GM23338 (cell line): ENCODE measurements around the gene NXN. TPM values are rescaled to one million over a fixed set of nuclear protein-coding genes. Genes with fewer than 3 reads are reported as not detected.

Experiments
- ATAC-seq: fragments of 200-7000 bp; cut with Tn5 transposase; 3 replicates; pipeline ENCODE4 v1.9.1; 2020
- DNase-seq: peaks from one replicate; pipeline ENCODE4 v3.0.0-alpha.2; 2015; ENCODE audit warnings: low spot score
- H2AFZ ChIP-seq: fragments of 200-600 bp; sonication (generic); 2 replicates; pipeline ENCODE4 v1.8.0; 2016; ENCODE audit warnings: antibody characterized with exemption, mild to moderate bottlenecking, moderate library complexity
- H3F3A ChIP-seq: fragments of 200-600 bp; sonication (generic); replicated peaks from 2 replicates; pipeline ENCODE4 v1.8.0; 2017; ENCODE audit warnings: antibody characterized with exemption, mixed run types, low read depth
- H3K27ac ChIP-seq: fragments of 200-600 bp; sonication (generic); 2 replicates; pipeline ENCODE4 v1.6.1; 2016; ENCODE audit warnings: low read depth
- H3K27me3 ChIP-seq: fragments of 200-600 bp; sonication (generic); 2 replicates; pipeline ENCODE4 v1.8.0; 2016; ENCODE audit warnings: mild to moderate bottlenecking, mixed run types, moderate library complexity; ENCODE audit not compliant: insufficient read depth
- H3K36me3 ChIP-seq: fragments of 200-600 bp; sonication (generic); 2 replicates; pipeline ENCODE4 v1.8.0; 2016; ENCODE audit warnings: mild to moderate bottlenecking; ENCODE audit not compliant: insufficient read depth
- H3K4me1 ChIP-seq: fragments of 200-600 bp; sonication (generic); 2 replicates; pipeline ENCODE4 v1.8.0; 2016; ENCODE audit warnings: mild to moderate bottlenecking, moderate library complexity; ENCODE audit not compliant: insufficient read depth
- H3K4me2 ChIP-seq: fragments of 200-600 bp; sonication (generic); 2 replicates; pipeline ENCODE4 v1.7.1; 2017; ENCODE audit warnings: mixed run types
- H3K4me3 ChIP-seq: fragments of 200-600 bp; sonication (generic); 2 replicates; pipeline ENCODE4 v1.6.1; 2016; ENCODE audit warnings: mixed run types
- H3K79me2 ChIP-seq: fragments of 200-600 bp; sonication (generic); replicated peaks from 2 replicates; pipeline ENCODE4 v1.8.0; 2017; ENCODE audit warnings: mild to moderate bottlenecking; ENCODE audit not compliant: insufficient read depth
- H3K9me2 ChIP-seq: fragments of 200-600 bp; sonication (generic); 2 replicates; pipeline ENCODE4 v1.8.0; 2017; ENCODE audit not compliant: insufficient read depth
- H4K20me1 ChIP-seq: fragments of 200-600 bp; sonication (generic); replicated peaks from 2 replicates; pipeline ENCODE4 v1.8.0; 2017; ENCODE audit warnings: mild to moderate bottlenecking; ENCODE audit not compliant: insufficient read depth
- H3K27ac Mint-ChIP-seq: 2 replicates; pipeline ENCODE4 v1.8.0; 2020; ENCODE audit warnings: inconsistent platforms, mild to moderate bottlenecking, moderate library complexity, mixed read lengths
- H3K27me3 Mint-ChIP-seq: 3 replicates; pipeline ENCODE4 v1.8.0; 2022; ENCODE audit warnings: low read depth, mild to moderate bottlenecking, moderate library complexity, mixed read lengths, inconsistent platforms; ENCODE audit not compliant: insufficient read depth, poor library complexity
- H3K36me3 Mint-ChIP-seq: 3 replicates; pipeline ENCODE4 v1.8.0; 2021; ENCODE audit warnings: low read depth, mild to moderate bottlenecking, inconsistent platforms, moderate library complexity, mixed read lengths
- H3K4me1 Mint-ChIP-seq: 3 replicates; pipeline ENCODE4 v1.8.0; 2020; ENCODE audit warnings: mild to moderate bottlenecking, inconsistent platforms, mixed read lengths
- H3K4me3 Mint-ChIP-seq: 3 replicates; pipeline ENCODE4 v1.8.0; 2021; ENCODE audit warnings: moderate library complexity, mild to moderate bottlenecking, inconsistent platforms, mixed read lengths
- H3K9me3 Mint-ChIP-seq: 3 replicates; pipeline ENCODE4 v1.8.0; 2020; ENCODE audit warnings: moderate library complexity, mild to moderate bottlenecking, inconsistent platforms, mixed read lengths
- CREB1 ChIP-seq: fragments of 250-450 bp; sonication (Bioruptor Pico); IDR thresholded peaks from 2 replicates; pipeline ENCODE4 v1.5.0; 2020; ENCODE audit warnings: low read depth, mild to moderate bottlenecking, moderate library complexity
- EZH2 ChIP-seq: fragments of 200-600 bp; sonication (generic); IDR thresholded peaks from one replicate; pipeline ENCODE4 v1.8.0; 2017; ENCODE audit warnings: antibody characterized with exemption, mild to moderate bottlenecking, low read depth; ENCODE audit not compliant: unreplicated experiment
- EZH2phosphoT487 ChIP-seq: fragments of 200-600 bp; sonication (generic); IDR thresholded peaks from one replicate; pipeline ENCODE4 v1.8.1; 2018; ENCODE audit warnings: antibody characterized with exemption; ENCODE audit not compliant: unreplicated experiment
- JUNB ChIP-seq: IDR thresholded peaks from one replicate; pipeline ENCODE4 v1.6.1; 2016; ENCODE audit warnings: antibody characterized with exemption; ENCODE audit not compliant: unreplicated experiment
- NANOG ChIP-seq: IDR thresholded peaks from 2 replicates; pipeline ENCODE4 v1.6.1; 2016; ENCODE audit warnings: antibody characterized with exemption, borderline replicate concordance
- POLR2AphosphoS5 ChIP-seq: IDR thresholded peaks from 2 replicates; pipeline ENCODE4 v1.6.1; 2016; ENCODE audit warnings: antibody characterized with exemption, low read depth
- STAT1 ChIP-seq: IDR thresholded peaks from one replicate; pipeline ENCODE4 v1.6.1; 2016; ENCODE audit warnings: antibody characterized with exemption; ENCODE audit not compliant: unreplicated experiment
- ZNF114 ChIP-seq: fragments of 250-450 bp; sonication (Bioruptor Pico); IDR thresholded peaks from 2 replicates; pipeline ENCODE4 v1.5.0; 2020; ENCODE audit warnings: mild to moderate bottlenecking, moderate library complexity
- ZNF331 ChIP-seq: fragments of 250-450 bp; sonication (Bioruptor Pico); IDR thresholded peaks from 2 replicates; pipeline ENCODE4 v1.5.0; 2020; ENCODE audit warnings: low read depth, mild to moderate bottlenecking, moderate library complexity
- polyA plus RNA-seq: library from polyadenylated mRNA; unstranded; fragments of >200 nt; fragmentation: Nextera tagmentation; extraction: Ambion mirVana; gene quantifications from 2 replicates; pipeline ENCODE4 v1.2.1, GENCODE V29; 2016
- total RNA-seq: library from RNA; depleted of rRNA; stranded (reverse); fragments of >200 nt; shearing (Covaris generic); gene quantifications from 2 replicates; pipeline ENCODE4 v1.2.3, GENCODE V29; 2014
- TF ChIP-seq, protein P1 (sequence below), 2 experiments: fragments of 200-600 bp in 1 of 2; sonication (generic) in 1 of 2; conservative IDR thresholded peaks; 2 replicates each; pipeline versions ENCODE4 v1.5.1 to v1.6.1; 2016 to 2017; ENCODE audit warnings: antibody characterized with exemption in 2 of 2, low read depth in 2 of 2, mild to moderate bottlenecking in 2 of 2, moderate library complexity in 1 of 2
- TF ChIP-seq, protein P2 (sequence below): fragments of 250-450 bp; sonication (Bioruptor Pico); IDR thresholded peaks from 2 replicates; pipeline ENCODE4 v1.5.0; 2020; ENCODE audit warnings: mild to moderate bottlenecking, moderate library complexity
- TF ChIP-seq, protein P3 (sequence below): IDR thresholded peaks from one replicate; pipeline ENCODE4 v1.6.1; 2018; ENCODE audit warnings: antibody characterized with exemption; ENCODE audit not compliant: unreplicated experiment
- TF ChIP-seq, protein P4 (sequence below): IDR thresholded peaks from 2 replicates; pipeline ENCODE4 v1.6.1; 2016; ENCODE audit warnings: antibody characterized with exemption

The NXN gene
- total and polyA plus RNA-seq, 2 experiments from 2014 or later: 31.8 to 105 TPM

DNA sequence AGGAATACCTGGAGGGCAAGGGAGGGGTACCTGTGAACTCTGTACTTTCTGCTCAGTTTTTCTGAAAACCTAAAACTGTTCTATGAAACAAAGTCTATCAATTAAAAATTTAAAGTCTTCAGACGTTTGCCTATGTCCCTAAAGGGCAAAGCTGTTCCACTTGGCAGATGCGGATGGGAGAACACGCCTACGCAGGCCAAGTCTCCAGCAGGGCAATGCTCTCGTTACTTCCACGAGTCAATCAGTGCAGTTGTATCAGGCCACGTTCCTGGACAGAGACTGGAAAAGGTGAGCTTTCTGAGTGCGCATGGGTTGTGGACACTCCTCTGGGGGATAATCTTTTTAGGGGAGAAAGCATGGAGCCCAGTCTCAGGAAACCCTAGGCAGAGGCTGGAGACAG, 86.6 kb downstream of the NXN start:
- no peak for DNase-seq
- H3K4me1 Mint-ChIP-seq: peaks cover 25% of the 10 kb centered on the region

More for the DNA sequence above, 86.6 kb downstream of the NXN start:
- Mint-ChIP-seq H3K9me3 (no peaks in the 10 kb centered on the region), H3K36me3 (peaks cover 10% of the 10 kb centered on the region), H3K27ac (no peak overlapping the region), H3K4me3 (no peak overlapping the region), H3K27me3 (peaks cover 9% of the 10 kb centered on the region)
- H4K20me1 ChIP-seq: peaks cover 31% of the 10 kb centered on the region
- no peak for TF ChIP-seq POLR2AphosphoS5
- TF ChIP-seq NANOG: no peak
- TF ChIP-seq ZNF114: no peak
- no peak for TF ChIP-seq EZH2phosphoT487
- TF ChIP-seq, protein P1, sequence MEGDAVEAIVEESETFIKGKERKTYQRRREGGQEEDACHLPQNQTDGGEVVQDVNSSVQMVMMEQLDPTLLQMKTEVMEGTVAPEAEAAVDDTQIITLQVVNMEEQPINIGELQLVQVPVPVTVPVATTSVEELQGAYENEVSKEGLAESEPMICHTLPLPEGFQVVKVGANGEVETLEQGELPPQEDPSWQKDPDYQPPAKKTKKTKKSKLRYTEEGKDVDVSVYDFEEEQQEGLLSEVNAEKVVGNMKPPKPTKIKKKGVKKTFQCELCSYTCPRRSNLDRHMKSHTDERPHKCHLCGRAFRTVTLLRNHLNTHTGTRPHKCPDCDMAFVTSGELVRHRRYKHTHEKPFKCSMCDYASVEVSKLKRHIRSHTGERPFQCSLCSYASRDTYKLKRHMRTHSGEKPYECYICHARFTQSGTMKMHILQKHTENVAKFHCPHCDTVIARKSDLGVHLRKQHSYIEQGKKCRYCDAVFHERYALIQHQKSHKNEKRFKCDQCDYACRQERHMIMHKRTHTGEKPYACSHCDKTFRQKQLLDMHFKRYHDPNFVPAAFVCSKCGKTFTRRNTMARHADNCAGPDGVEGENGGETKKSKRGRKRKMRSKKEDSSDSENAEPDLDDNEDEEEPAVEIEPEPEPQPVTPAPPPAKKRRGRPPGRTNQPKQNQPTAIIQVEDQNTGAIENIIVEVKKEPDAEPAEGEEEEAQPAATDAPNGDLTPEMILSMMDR (conservative IDR thresholded peaks at IDR 0.05; ENCODE audit: low read depth in 2 of 2): no peak
- no peak for TF ChIP-seq STAT1
- no peak for TF ChIP-seq ZNF331 (CRISPR knock-in tag)
- TF ChIP-seq JUNB: no peak
- no peak for TF ChIP-seq CREB1 (CRISPR knock-in tag)
- TF ChIP-seq, protein P2, sequence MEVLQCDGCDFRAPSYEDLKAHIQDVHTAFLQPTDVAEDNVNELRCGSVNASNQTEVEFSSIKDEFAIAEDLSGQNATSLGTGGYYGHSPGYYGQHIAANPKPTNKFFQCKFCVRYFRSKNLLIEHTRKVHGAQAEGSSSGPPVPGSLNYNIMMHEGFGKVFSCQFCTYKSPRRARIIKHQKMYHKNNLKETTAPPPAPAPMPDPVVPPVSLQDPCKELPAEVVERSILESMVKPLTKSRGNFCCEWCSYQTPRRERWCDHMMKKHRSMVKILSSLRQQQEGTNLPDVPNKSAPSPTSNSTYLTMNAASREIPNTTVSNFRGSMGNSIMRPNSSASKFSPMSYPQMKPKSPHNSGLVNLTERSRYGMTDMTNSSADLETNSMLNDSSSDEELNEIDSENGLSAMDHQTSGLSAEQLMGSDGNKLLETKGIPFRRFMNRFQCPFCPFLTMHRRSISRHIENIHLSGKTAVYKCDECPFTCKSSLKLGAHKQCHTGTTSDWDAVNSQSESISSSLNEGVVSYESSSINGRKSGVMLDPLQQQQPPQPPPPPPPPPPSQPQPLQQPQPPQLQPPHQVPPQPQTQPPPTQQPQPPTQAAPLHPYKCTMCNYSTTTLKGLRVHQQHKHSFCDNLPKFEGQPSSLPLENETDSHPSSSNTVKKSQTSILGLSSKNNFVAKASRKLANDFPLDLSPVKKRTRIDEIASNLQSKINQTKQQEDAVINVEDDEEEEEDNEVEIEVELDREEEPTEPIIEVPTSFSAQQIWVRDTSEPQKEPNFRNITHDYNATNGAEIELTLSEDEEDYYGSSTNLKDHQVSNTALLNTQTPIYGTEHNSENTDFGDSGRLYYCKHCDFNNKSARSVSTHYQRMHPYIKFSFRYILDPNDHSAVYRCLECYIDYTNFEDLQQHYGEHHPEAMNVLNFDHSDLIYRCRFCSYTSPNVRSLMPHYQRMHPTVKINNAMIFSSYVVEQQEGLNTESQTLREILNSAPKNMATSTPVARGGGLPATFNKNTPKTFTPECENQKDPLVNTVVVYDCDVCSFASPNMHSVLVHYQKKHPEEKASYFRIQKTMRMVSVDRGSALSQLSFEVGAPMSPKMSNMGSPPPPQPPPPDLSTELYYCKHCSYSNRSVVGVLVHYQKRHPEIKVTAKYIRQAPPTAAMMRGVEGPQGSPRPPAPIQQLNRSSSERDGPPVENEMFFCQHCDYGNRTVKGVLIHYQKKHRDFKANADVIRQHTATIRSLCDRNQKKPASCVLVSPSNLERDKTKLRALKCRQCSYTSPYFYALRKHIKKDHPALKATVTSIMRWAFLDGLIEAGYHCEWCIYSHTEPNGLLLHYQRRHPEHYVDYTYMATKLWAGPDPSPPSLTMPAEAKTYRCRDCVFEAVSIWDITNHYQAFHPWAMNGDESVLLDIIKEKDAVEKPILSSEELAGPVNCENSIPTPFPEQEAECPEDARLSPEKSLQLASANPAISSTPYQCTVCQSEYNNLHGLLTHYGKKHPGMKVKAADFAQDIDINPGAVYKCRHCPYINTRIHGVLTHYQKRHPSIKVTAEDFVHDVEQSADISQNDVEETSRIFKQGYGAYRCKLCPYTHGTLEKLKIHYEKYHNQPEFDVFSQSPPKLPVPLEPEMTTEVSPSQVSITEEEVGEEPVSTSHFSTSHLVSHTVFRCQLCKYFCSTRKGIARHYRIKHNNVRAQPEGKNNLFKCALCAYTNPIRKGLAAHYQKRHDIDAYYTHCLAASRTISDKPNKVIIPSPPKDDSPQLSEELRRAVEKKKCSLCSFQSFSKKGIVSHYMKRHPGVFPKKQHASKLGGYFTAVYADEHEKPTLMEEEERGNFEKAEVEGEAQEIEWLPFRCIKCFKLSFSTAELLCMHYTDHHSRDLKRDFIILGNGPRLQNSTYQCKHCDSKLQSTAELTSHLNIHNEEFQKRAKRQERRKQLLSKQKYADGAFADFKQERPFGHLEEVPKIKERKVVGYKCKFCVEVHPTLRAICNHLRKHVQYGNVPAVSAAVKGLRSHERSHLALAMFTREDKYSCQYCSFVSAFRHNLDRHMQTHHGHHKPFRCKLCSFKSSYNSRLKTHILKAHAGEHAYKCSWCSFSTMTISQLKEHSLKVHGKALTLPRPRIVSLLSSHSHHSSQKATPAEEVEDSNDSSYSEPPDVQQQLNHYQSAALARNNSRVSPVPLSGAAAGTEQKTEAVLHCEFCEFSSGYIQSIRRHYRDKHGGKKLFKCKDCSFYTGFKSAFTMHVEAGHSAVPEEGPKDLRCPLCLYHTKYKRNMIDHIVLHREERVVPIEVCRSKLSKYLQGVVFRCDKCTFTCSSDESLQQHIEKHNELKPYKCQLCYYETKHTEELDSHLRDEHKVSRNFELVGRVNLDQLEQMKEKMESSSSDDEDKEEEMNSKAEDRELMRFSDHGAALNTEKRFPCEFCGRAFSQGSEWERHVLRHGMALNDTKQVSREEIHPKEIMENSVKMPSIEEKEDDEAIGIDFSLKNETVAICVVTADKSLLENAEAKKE (CRISPR knock-in tag): no peak
- TF ChIP-seq, protein P3, sequence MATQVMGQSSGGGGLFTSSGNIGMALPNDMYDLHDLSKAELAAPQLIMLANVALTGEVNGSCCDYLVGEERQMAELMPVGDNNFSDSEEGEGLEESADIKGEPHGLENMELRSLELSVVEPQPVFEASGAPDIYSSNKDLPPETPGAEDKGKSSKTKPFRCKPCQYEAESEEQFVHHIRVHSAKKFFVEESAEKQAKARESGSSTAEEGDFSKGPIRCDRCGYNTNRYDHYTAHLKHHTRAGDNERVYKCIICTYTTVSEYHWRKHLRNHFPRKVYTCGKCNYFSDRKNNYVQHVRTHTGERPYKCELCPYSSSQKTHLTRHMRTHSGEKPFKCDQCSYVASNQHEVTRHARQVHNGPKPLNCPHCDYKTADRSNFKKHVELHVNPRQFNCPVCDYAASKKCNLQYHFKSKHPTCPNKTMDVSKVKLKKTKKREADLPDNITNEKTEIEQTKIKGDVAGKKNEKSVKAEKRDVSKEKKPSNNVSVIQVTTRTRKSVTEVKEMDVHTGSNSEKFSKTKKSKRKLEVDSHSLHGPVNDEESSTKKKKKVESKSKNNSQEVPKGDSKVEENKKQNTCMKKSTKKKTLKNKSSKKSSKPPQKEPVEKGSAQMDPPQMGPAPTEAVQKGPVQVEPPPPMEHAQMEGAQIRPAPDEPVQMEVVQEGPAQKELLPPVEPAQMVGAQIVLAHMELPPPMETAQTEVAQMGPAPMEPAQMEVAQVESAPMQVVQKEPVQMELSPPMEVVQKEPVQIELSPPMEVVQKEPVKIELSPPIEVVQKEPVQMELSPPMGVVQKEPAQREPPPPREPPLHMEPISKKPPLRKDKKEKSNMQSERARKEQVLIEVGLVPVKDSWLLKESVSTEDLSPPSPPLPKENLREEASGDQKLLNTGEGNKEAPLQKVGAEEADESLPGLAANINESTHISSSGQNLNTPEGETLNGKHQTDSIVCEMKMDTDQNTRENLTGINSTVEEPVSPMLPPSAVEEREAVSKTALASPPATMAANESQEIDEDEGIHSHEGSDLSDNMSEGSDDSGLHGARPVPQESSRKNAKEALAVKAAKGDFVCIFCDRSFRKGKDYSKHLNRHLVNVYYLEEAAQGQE: no peak
- no peak for TF ChIP-seq EZH2
- TF ChIP-seq, protein P4, sequence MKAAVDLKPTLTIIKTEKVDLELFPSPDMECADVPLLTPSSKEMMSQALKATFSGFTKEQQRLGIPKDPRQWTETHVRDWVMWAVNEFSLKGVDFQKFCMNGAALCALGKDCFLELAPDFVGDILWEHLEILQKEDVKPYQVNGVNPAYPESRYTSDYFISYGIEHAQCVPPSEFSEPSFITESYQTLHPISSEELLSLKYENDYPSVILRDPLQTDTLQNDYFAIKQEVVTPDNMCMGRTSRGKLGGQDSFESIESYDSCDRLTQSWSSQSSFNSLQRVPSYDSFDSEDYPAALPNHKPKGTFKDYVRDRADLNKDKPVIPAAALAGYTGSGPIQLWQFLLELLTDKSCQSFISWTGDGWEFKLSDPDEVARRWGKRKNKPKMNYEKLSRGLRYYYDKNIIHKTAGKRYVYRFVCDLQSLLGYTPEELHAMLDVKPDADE: no peak
- H3K27ac ChIP-seq: no peak overlapping the region
- peaks cover 20% of the 10 kb centered on the region; the same call in 1 of the 2 replicates for H3K4me1 ChIP-seq
- H3K79me2 ChIP-seq: peaks cover 78% of the 10 kb centered on the region
- no peaks in the 10 kb centered on the region; the same call in 1 of the 2 replicates for H3K9me2 ChIP-seq
- ATAC-seq: no peak
- H3K4me2 ChIP-seq: no peak overlapping the region
- H2AFZ ChIP-seq: no peak overlapping the region
- H3K4me3 ChIP-seq: no peak overlapping the region
- no peaks in the 10 kb centered on the region for H3K27me3 ChIP-seq
- H3F3A ChIP-seq: no peaks in the 10 kb centered on the region
- H3K36me3 ChIP-seq: no peaks in the 10 kb centered on the region
